Fibroblast of pulmonary artery (primary cell): ENCODE data around the gene MKKS.
A peak's percentile ranks its signal among the peaks of the same experiment; 100 is the strongest.

Experiments used
- DNase-seq: peaks from one replicate; pipeline ENCODE4 v3.0.0-alpha.2; 2010; ENCODE audit warnings: low read depth
- H3K4me3 ChIP-seq: replicated peaks from 2 replicates; pipeline ENCODE4 v1.5.1; 2011; ENCODE audit warnings: low read depth, mild to moderate bottlenecking, control low read depth, low read length, moderate library complexity
- CTCF ChIP-seq: IDR thresholded peaks from 2 replicates; pipeline ENCODE4 v1.5.1; 2011; ENCODE audit warnings: mild to moderate bottlenecking, control low read depth, low read length, inconsistent platforms; ENCODE audit errors: missing control alignments

The MKKS gene

DNA sequence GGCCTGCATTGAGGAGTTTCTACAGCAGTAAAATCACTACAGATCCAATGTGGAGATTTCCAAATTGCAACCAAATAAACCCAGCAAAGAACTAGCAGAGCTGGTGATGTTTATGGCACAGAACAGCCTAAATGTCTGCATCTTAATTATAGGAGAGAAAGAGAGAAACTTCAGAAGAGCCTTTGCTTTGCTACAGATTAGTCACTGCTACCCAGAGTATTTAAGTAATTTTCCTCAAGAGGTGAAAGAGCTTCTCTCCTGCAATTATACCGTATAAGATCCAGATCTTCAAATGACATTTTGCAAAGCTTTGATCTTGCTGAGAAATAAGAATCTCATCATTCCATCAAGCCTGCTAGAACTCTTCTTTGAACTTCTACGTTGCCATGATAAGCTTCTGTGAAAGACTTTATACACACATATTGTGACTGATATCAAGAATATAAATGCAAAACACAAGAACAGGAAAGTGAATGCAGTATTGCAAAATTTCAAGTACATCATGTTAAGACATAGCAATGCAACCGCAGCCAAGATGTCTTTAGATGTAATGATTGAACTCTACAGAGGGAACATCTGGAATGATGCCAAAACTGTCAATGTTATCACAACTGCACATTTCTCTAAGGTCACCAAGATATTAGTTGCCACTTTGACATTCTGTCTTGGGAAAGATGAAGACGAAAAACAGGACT is 48.0 kb downstream of the MKKS start:
- no peak overlapping the region for H3K4me3 ChIP-seq
- TF ChIP-seq CTCF = no peak
- peak; percentile 63 for DNase-seq

DNA sequence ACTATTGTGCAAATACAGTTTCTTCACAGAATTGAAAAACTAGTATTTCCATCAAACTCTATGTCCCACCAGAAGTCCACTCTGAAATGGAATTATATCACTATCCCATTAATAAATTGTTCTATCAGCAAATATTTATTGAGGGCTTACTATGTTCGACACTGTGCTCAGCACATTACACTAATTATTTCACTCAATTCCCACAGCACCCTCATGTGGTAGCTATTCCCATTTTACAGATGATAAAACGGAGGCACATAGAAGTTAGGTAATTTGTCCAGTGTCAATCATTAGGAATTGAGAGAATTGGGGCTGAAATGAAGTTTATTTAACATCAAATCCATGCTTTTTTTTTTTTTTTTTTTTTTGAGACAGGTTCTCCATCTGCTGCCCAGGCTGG is 52.5 kb downstream of the MKKS start:
- H3K4me3 ChIP-seq = no peak overlapping the region
- no peak for TF ChIP-seq CTCF
- DNase-seq = no peak

- no peak for TF ChIP-seq CTCF
- no peak overlapping the region for H3K4me3 ChIP-seq
Observed at GRCh38 chr20:10379761-10380160, 54.3 kb downstream of the MKKS start.

GRCh38 chr20:10376270-10377075 is 57.5 kb downstream of the MKKS start:
- DNase-seq = peak; percentile 56
- TF ChIP-seq CTCF = no peak

More at GRCh38 chr20:10379761-10380160, 54.3 kb downstream of the MKKS start:
- DNase-seq = no peak

GRCh38 chr20:10375191-10375590 is 58.8 kb downstream of the MKKS start:
- DNase-seq = no peak
- TF ChIP-seq CTCF = no peak
- H3K4me3 ChIP-seq = no peak overlapping the region

More at GRCh38 chr20:10376270-10377075, 57.5 kb downstream of the MKKS start:
- no peak overlapping the region for H3K4me3 ChIP-seq

DNA sequence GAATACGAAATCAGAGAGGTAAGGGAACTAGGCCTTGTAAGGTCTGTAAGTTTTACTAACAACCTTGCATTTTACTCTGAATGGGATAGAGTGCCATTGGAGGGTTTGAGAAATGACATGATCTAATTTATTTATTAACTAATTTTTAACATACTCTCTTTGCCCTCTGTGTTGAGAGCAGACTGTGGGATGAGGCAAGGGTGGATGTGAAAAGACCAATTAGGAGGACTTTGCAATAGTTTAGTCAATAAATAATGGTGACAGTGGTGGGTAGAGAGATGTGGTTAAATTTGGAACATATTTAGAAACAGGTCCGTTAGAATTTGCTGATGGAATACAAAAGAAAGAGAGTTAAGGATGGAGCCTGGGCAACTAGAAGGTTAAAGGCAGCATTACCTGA is 60.0 kb downstream of the MKKS start:
- no peak for DNase-seq
- TF ChIP-seq CTCF = no peak
- H3K4me3 ChIP-seq = no peak overlapping the region
